GM18861 (cell line): ENCODE results near the gene AURKAIP1.

Source experiments
- ATAC-seq: cut with Tn5 transposase; IDR thresholded peaks from one replicate; pipeline ENCODE4 v1.9.1; 2021; ENCODE audit not compliant: unreplicated experiment

AURKAIP1 gene

GRCh38 chr1:1361982-1362423, 13.0 kb downstream of the AURKAIP1 start:
- ATAC-seq = no peak

DNA sequence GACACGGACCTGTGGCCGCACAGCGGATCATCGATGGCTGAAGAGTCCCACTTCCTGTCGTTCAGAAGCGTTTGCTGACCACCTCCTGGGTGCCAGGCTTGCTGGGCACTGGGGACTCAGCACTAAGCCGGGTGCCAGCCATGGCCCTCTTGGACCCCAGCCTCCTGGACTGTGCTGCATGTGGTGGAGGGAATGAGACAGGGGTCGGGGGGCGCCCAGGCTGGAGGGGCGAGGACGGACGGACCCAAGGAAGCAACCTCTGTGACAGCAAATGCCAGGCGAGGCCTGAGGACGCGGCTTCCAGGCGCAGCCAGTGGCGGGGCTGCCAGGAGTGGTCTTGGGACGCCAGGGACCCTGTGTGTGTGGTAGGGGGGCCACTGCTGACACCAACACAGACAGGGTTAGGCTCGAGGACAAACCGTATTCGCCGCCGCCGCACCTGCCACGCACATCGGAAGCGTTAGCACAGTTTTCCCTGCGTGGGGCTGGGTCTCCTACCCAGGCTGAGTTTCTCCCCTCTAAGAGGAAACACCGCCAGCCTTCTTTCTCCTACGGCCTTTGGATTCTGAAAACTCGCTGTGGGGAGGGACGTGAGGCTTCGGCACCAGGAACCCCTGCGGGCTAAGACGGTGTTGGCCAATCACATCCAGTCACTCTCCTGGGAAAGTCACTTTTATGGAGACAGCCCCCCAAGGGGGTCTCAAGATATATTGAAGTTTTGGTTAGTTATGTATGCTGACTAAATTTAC, 13.6 kb downstream of the AURKAIP1 start:
- ATAC-seq = no peak

- ATAC-seq = no peak
Observed at GRCh38 chr1:1360506-1361169, 14.4 kb downstream of the AURKAIP1 start.

GRCh38 chr1:1359664-1360468, 15.1 kb downstream of the AURKAIP1 start:
- no peak for ATAC-seq

GRCh38 chr1:1359308-1359663, 15.7 kb downstream of the AURKAIP1 start:
- ATAC-seq = no peak

- ATAC-seq = no peak
Observed at GRCh38 chr1:1358433-1359271, 16.4 kb downstream of the AURKAIP1 start, which contains the start of gene MXRA8. MXRA8 (minus strand) TSS chr1:1358555; CDS start chr1:1358504, 51 bp downstream.

GRCh38 chr1:1357871-1358432, 17.1 kb downstream of the AURKAIP1 start:
- no peak for ATAC-seq

DNA sequence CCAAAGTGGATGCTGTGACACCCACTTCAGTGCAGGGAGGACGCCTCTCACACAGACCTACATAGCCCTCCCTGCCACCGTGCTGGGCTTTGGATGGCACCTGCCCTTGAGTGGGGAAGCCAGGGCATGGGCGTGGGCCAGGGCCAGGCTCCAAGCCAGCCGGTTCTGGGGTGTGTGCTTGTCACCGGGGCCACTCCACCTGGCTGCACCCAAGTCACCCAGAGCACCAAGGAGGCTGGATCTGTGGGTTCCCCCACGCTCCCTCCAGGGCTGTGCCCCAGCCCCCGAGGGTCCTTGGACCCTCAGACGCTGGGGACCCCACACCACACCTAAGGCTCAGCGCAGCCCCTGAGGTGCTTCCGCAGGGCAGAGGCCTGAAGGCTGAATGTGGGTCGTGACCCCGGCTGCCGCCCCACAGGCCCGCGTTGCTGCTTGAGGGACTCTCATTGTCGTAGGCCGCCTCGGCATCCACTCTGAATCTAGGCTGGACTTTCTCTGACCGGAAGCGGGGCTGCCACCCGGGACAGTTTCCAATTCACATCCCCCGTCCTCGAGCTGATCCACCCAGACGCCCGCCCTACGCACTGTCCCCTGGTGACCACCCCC, 18.1 kb downstream of the AURKAIP1 start:
- ATAC-seq = no peak

GRCh38 chr1:1356166-1356795, 18.7 kb downstream of the AURKAIP1 start:
- ATAC-seq = no peak

GRCh38 chr1:1355416-1355815, 19.6 kb downstream of the AURKAIP1 start:
- ATAC-seq = no peak

DNA sequence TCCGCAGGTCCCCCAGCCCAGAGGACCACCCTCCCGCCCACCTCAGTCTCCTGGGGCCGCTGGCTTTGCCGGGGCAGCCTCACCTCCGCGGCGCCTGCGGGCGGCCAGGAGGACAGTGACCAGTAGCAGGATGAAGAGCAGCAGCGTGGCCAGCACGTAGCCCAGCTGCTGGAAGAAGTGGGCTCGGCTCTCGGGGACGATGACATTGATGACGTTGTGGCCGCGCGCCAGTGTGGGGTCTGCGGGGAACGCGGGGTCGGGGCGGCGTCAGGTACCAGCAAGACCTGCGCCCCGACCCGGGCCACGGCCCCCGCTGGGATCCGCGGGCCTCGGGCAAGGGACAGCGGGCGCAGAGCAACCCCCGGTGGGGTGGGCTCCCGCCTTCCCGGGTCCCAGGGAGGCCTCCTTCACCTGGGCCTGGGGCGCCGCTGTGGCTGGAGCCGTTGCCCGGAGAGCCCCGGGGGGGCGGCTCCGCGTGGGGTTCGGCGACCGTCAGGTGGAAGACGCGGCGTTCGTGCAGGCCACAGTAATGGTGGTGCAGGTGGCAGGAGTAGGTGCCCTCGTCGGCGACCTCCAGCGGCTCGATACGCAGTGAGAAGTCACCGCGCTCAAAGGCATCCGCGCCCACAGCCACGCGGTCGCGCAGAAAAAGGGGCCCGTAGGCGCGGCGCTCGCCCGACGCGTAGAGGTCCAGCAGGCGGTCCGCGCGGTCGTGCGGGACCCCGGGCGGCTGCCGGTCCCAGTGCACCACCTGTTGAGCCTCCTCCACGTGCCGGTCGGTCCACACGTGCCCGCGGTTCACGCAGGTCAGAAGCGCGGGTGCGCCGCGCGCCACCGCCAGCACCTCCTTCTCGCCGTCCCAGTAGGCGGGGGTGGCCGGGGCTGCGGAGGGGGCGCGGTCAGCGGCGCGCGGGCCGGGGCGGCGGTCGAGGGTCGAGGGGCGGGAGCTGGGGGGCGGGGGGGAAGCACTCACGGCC, 20.4 kb downstream of the AURKAIP1 start:
- ATAC-seq = no peak

DNA sequence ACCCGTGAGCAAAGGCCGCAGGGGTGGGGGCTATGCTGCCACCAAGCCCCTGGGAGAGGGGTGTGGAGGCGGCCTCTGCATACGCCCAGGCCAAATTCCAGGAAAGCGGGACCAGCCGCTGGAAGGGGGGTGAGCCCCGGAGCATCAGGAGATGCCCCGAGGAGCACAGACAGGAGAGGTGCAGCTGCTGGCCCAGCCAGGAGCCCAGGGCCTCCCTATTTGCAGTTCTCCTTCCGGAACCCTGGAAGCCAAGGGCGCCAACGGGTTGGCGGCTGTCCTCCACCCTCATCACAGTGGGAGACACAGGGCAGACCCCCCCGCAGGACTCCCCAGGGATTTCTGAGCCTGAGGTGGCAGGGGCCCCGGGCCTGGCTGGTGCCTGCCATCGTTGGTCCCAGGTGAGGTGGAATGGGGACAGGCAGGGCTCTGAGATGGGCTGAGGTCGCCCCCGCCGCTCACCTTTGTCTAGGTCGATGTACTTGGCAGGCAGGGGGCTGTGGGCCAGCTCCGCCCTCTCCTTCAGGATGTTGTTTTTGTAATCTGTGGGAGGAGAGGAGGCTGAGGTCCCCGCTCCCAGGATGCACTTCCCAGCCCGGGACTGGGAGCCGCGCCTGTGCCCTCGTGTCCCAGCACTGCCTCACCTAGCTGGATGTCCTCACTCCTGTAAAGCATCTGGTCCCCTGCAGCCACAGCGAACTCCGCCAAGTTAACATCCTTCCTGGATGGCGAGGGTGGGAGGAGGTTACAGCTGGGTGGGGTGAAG, 21.4 kb downstream of the AURKAIP1 start:
- ATAC-seq = no peak

- ATAC-seq = no peak
Observed at GRCh38 chr1:1352786-1353388, 22.1 kb downstream of the AURKAIP1 start.

DNA sequence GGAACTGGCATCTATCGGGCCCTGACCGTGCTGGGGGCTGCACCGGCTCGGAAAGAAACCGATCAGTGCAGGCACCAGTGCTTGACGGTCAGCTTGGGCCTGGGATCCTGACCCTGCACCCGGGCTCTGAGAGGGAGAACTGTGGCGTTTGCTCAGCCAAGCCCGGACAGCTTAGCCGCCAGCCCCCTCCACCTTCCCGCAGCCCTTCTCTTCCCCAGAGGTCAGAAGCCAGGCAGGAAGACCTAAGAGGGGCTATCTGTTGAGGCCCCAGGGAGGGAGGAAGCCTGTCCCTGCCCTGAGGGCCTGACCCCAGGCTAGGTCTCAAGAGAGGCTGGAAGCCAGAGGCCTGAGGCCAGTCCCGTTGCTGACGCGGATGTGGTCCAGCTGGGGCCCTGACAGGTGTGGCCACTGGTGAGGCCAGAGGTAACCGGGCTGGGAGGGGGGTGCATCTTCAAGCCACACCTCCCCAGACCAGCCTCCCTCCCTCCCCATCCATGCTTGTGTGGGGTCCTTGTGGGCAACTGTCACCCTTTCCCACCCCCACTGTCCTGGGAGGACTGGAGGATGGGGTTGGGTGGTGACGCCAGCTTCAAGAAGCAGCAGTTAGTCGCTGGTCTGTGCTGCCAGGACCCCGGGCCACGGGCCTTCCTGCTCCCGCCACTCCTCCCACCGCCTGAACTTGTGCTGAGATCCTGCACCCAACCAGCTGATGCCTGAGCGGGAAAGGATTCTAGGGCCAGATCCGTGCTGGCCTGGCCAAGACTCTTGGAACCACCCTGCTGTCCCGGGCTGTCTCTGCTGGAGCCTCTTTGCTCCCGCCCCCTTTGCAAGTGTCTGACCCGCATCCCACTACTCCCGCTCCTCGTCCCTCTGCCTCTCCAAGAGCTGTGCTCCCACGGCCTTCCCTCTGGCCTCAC, 23.2 kb downstream of the AURKAIP1 start:
- no peak for ATAC-seq

DNA sequence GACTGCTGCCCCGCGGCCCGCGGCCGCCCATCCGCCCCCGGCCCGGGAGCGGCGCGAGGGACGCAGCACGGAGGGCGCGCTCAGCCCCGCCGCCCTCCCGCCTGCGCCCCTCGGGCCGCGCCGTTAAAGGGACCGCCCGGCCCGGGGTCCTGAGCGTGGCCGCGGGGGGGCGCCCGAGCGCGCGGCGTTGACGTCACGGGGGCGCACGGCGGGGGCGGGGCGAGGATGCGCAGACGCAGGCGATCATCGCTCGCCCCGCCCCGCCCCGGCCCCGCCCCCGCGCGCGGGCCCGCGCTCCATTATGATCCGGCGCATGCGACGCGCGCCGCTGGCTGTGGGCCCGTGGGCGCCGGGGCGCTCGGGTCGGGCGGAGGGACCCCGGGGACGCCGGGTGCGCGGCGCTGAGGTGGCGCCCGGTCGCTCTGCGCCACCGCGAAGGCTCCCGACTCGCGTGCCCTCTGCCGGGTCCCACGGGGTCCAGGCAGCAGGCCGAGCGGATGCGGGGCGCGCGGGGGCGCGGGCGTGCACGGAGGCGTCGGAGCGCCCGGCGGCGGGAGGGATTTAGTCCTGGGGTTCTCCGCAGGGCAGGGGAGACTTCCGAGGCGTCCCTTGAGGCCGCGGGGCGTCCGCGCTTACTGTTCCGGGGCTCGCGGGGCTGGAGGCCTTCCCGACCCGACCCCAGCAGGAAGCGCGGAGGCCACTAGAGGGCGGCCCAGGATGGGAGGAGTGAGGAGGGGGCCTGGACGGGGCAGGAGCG, 25.6 kb downstream of the AURKAIP1 start, which contains the start of gene DVL1:
DVL1 (minus strand) TSS at position 163 of the 757 bp plus-strand sequence. CDS start 353 bp downstream, outside the sequence.
- peak; percentile 50 for ATAC-seq
